CD8-positive, alpha-beta memory T cell (primary cell): Measurements from ENCODE around the gene SIGLEC15. TPM values are rescaled to one million over a fixed set of nuclear protein-coding genes. Genes with fewer than 3 reads are reported as not detected.
"Not testable (repeated sequence)": the region's sequence is repeated elsewhere in the genome, so short reads cannot be mapped to it uniquely, and the experiment has no call there.

ENCODE experiments used
- CTCF ChIA-PET: fragments of 350-600 bp; sonication (Branson Sonifier 250); formaldehyde crosslinking; loops from one replicate; lab custom pipeline; 2021; ENCODE audit warnings: antibody characterized with exemption; lab: Charles Lee
- POLR2A ChIA-PET: fragments of 350-600 bp; sonication (Branson Sonifier 250); formaldehyde crosslinking; loops from one replicate; lab custom pipeline; 2021; ENCODE audit warnings: antibody characterized with exemption; lab: Charles Lee
- DNase-seq, 5 donors: peaks; one replicate each; pipeline versions ENCODE4 v3.0.0 to v3.0.0-alpha.2; 2020 to 2022; ENCODE audit warnings: mixed read lengths in 1 of 5
- H3K27ac ChIP-seq: one replicate; pipeline ENCODE4 v1.7.0; 2013; ENCODE audit warnings: low read depth, mild to moderate bottlenecking, low read length, moderate library complexity
- H3K27me3 ChIP-seq: 2 replicates; pipeline ENCODE4 v1.7.0; 2013; ENCODE audit warnings: low read length, mild to moderate bottlenecking; ENCODE audit not compliant: insufficient read depth, poor library complexity, severe bottlenecking
- H3K36me3 ChIP-seq: 2 replicates; pipeline ENCODE4 v1.7.0; 2013; ENCODE audit warnings: mild to moderate bottlenecking, low read length, moderate library complexity; ENCODE audit not compliant: insufficient read depth
- H3K4me1 ChIP-seq: 2 replicates; pipeline ENCODE4 v1.7.0; 2013; ENCODE audit warnings: mild to moderate bottlenecking, low read length, moderate library complexity; ENCODE audit not compliant: insufficient read depth
- H3K4me3 ChIP-seq: 2 replicates; pipeline ENCODE4 v1.7.0; 2013; ENCODE audit warnings: mild to moderate bottlenecking, low read length
- H3K9me3 ChIP-seq: 2 replicates; pipeline ENCODE4 v1.7.0; 2013; ENCODE audit warnings: mild to moderate bottlenecking, low read length
- H3K27ac Mint-ChIP-seq, 8 donors: one replicate each; pipeline ENCODE4 v1.8.0; 2020 to 2021; ENCODE audit warnings: mixed read lengths in 8 of 8, mild to moderate bottlenecking in 6 of 8, inconsistent platforms in 3 of 8, moderate library complexity in 3 of 8
- H3K27me3 Mint-ChIP-seq, 2 donors: one replicate each; pipeline ENCODE4 v1.8.0; 2020 to 2021; ENCODE audit warnings: mixed read lengths in 2 of 2, mild to moderate bottlenecking in 1 of 2, moderate library complexity in 1 of 2
- H3K36me3 Mint-ChIP-seq, 3 donors: one replicate each; pipeline ENCODE4 v1.8.0; 2020 to 2021; ENCODE audit warnings: mixed read lengths in 3 of 3, inconsistent platforms in 1 of 3, mild to moderate bottlenecking in 1 of 3
- H3K4me1 Mint-ChIP-seq, 3 donors: one replicate each; pipeline ENCODE4 v1.8.0; 2020 to 2021; ENCODE audit warnings: mixed read lengths in 3 of 3, inconsistent platforms in 1 of 3, mild to moderate bottlenecking in 1 of 3
- H3K4me3 Mint-ChIP-seq, 7 donors: one replicate each; pipeline ENCODE4 v1.8.0; 2020 to 2021; ENCODE audit warnings: mixed read lengths in 7 of 7, mild to moderate bottlenecking in 6 of 7, moderate library complexity in 4 of 7, inconsistent platforms in 2 of 7
- H3K9me3 Mint-ChIP-seq, 5 donors: one replicate each; pipeline ENCODE4 v1.8.0; 2020 to 2022; ENCODE audit warnings: mixed read lengths in 5 of 5, mild to moderate bottlenecking in 3 of 5, moderate library complexity in 2 of 5, inconsistent platforms in 1 of 5
- polyA plus RNA-seq: library from polyadenylated mRNA; unstranded; fragments of 300-500 nt; fragmentation: Illumina TruSeq; gene quantifications from one replicate; pipeline ENCODE4 v1.2.3, GENCODE V29; 2021
- total RNA-seq, 2 experiments: library from RNA; stranded (reverse); gene quantifications; one replicate each; pipeline ENCODE4 v1.2.3, GENCODE V29; 2021

Gene SIGLEC15
- total and polyA plus RNA-seq, 3 experiments from 2014 or later, result 0.07 TPM; not detected in 2

DNA sequence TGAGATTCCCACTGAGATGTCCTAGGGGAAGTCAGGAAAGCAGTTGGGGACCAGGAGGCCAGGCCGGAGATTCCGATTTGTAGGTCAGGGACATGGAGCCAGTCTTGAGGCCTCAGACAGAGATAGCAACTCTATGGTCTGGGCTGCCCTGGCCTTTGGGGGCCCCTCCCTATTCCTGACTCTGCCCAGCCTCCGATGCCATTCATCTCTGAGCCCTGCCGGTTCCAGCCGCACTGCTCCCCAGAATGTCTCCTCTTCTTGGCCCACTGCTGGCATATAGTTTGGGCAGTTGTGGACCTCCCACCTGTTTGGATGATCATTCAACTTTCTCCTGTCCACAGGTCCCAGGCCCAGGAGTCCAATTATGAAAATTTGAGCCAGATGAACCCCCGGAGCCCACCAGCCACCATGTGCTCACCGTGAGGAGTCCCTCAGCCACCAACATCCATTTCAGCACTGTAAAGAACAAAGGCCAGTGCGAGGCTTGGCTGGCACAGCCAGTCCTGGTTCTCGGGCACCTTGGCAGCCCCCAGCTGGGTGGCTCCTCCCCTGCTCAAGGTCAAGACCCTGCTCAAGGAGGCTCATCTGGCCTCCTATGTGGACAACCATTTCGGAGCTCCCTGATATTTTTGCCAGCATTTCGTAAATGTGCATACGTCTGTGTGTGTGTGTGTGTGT, 16.4 kb downstream of the SIGLEC15 start:
- DNase-seq, result no peak
- no peaks in the 10 kb centered on the region for H3K36me3 ChIP-seq
- peaks cover 6 to 21% (median 13%) of the 10 kb centered on the region in 3 donors for H3K4me1 Mint-ChIP-seq
- CTCF ChIA-PET, result interaction anchor here (1.6 kb wide), 1 partner anchor 176 kb away, joined by 3 read pairs; no protein-coding TSS in a partner anchor
- no peak overlapping the region for H3K4me3 Mint-ChIP-seq
- H3K4me1 ChIP-seq, result peaks cover 7% of the 10 kb centered on the region
- no peak overlapping the region for H3K27ac Mint-ChIP-seq
- H3K27ac ChIP-seq, result no peak overlapping the region
- no peaks in the 10 kb centered on the region for H3K9me3 Mint-ChIP-seq
- H3K36me3 Mint-ChIP-seq, result peaks cover 0 to 2% (median 0%) of the 10 kb centered on the region in 3 donors
- no peak overlapping the region for H3K4me3 ChIP-seq
- POLR2A ChIA-PET, result no interaction called here
- no peaks in the 10 kb centered on the region for H3K9me3 ChIP-seq
- H3K27me3 Mint-ChIP-seq, result peaks cover 20% of the 10 kb centered on the region in 2 donors
- H3K27me3 ChIP-seq, result peaks cover 8% of the 10 kb centered on the region

DNA sequence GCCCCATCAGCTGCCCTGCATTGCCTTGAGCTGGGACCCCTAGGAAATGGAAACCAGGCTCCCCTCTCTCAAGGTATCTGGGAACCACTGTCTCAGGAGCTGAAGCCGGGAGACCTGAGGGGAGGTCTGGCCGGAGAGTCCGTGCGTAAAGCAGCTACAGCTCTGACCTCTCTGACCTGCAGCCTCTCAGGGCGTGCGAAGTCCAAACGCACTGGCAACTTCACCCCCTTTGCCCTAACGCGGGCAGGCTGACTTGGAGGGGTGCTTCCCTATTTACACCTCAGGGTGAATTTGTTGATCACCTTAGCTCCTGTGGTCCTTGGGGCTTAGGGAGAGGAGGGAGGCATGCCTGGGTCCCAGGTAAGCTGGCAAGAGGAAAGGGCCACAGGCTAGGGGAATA, 17.5 kb downstream of the SIGLEC15 start:
- Histone ChIP-seq H3K27me3 (peaks cover 5% of the 10 kb centered on the region), H3K36me3 (no peaks in the 10 kb centered on the region), H3K4me3 (no peak overlapping the region), H3K4me1 (peaks cover 5% of the 10 kb centered on the region), H3K9me3 (no peaks in the 10 kb centered on the region), H3K27ac (no peak overlapping the region)
- H3K4me1 Mint-ChIP-seq, result peaks cover 5 to 16% (median 12%) of the 10 kb centered on the region in 3 donors
- H3K27ac Mint-ChIP-seq, result peak overlapping the region in 1 of 8 donors; percentile 39
- H3K27me3 Mint-ChIP-seq, result peaks cover 16% of the 10 kb centered on the region in 2 donors
- no peaks in the 10 kb centered on the region for H3K9me3 Mint-ChIP-seq
- DNase-seq, result no peak
- no peak overlapping the region for H3K4me3 Mint-ChIP-seq
- ChIA-PET CTCF (no interaction called here), POLR2A (no interaction called here)
- H3K36me3 Mint-ChIP-seq, result peaks cover 0 to 2% (median 0%) of the 10 kb centered on the region in 3 donors

- ChIA-PET CTCF (interaction anchor here (0.8 kb wide), 1 partner anchor 35 kb away, joined by 4 read pairs; no protein-coding TSS in a partner anchor), POLR2A (interaction anchor here (0.6 kb wide), 1 partner anchor 102 kb away, joined by 3 read pairs; no protein-coding TSS in a partner anchor)
- Histone ChIP-seq H3K9me3 (no peaks in the 10 kb centered on the region), H3K4me1 (no peaks in the 10 kb centered on the region), H3K27ac (no peak overlapping the region), H3K27me3 (no peaks in the 10 kb centered on the region), H3K36me3 (no peaks in the 10 kb centered on the region), H3K4me3 (no peak overlapping the region)
- Mint-ChIP-seq H3K9me3 (no peaks in the 10 kb centered on the region), H3K27ac (peak overlapping the region in 1 of 8 donors; percentile 25), H3K36me3 (peaks cover 0 to 7% (median 5%) of the 10 kb centered on the region in 3 donors), H3K4me3 (peak overlapping the region in 1 of 7 donors; percentile 19), H3K27me3 (peaks cover 0 to 3% of the 10 kb centered on the region in 2 donors), H3K4me1 (peaks cover 0 to 3% (median 2%) of the 10 kb centered on the region in 3 donors)
- no peak for DNase-seq
Observed at GRCh38 chr18:45844938-45845337, 19.5 kb downstream of the SIGLEC15 start.

DNA sequence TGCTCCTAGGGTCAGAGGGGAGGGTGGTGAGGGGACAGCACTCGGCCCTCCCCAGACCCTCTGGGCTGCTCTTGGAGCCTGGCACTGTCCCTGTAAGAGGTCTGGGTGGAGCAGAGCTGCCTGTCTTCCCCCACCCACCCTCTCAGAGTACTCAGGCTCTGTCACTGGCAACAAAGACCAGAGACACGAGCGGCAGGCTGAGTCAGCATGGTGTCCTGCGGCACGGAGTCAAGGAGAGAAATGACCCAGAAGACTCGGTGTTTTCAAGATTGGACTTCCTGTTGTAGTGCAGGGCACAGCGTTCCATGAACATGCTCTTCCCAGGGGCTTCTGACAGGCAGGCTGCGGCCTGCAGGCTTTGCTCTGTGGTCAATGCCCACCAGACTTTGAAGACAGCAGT, 19.9 kb downstream of the SIGLEC15 start:
- POLR2A ChIA-PET, result no interaction called here

GRCh38 chr18:45847119-45847518, 21.6 kb downstream of the SIGLEC15 start:
- peaks cover 0 to 4% (median 3%) of the 10 kb centered on the region in 3 donors for H3K4me1 Mint-ChIP-seq
- H3K27me3 ChIP-seq, result no peaks in the 10 kb centered on the region
- no peaks in the 10 kb centered on the region for H3K9me3 ChIP-seq
- no peaks in the 10 kb centered on the region for H3K36me3 ChIP-seq
- H3K27ac Mint-ChIP-seq, result peak overlapping the region in 5 of 8 donors; percentile 18 to 74 (median 56)
- peaks cover 0 to 28% (median 17%) of the 10 kb centered on the region in 3 donors for H3K36me3 Mint-ChIP-seq
- no peak overlapping the region for H3K27ac ChIP-seq
- CTCF ChIA-PET, result interaction anchor here (0.9 kb wide), 1 partner anchor 181 kb away, joined by 3 read pairs; no protein-coding TSS in a partner anchor
- no peaks in the 10 kb centered on the region for H3K4me1 ChIP-seq
- DNase-seq, result no peak
- no peak overlapping the region for H3K4me3 Mint-ChIP-seq
- H3K4me3 ChIP-seq, result no peak overlapping the region
- no peaks in the 10 kb centered on the region for H3K9me3 Mint-ChIP-seq
- no peaks in the 10 kb centered on the region for H3K27me3 Mint-ChIP-seq
- POLR2A ChIA-PET, result no interaction called here

More for the DNA sequence above, 19.9 kb downstream of the SIGLEC15 start:
- DNase-seq, result no peak
- Mint-ChIP-seq H3K27ac (peak overlapping the region in 1 of 8 donors; percentile 44), H3K4me1 (peaks cover 0 to 4% (median 3%) of the 10 kb centered on the region in 3 donors), H3K4me3 (no peak overlapping the region), H3K9me3 (no peaks in the 10 kb centered on the region), H3K36me3 (peaks cover 0 to 12% (median 7%) of the 10 kb centered on the region in 3 donors), H3K27me3 (peaks cover 0 to 2% of the 10 kb centered on the region in 2 donors)
- no peak overlapping the region for H3K27ac ChIP-seq
- no peaks in the 10 kb centered on the region for H3K9me3 ChIP-seq
- H3K4me3 ChIP-seq, result no peak overlapping the region
- CTCF ChIA-PET, result no interaction called here
- no peaks in the 10 kb centered on the region for H3K36me3 ChIP-seq
- H3K4me1 ChIP-seq, result no peaks in the 10 kb centered on the region
- H3K27me3 ChIP-seq, result no peaks in the 10 kb centered on the region

- H3K9me3 Mint-ChIP-seq, H3K27ac ChIP-seq, H3K4me3 ChIP-seq, H3K4me1 Mint-ChIP-seq, H3K9me3 ChIP-seq, H3K27me3 Mint-ChIP-seq, CTCF ChIA-PET, POLR2A ChIA-PET, DNase-seq, H3K4me1 ChIP-seq, H3K36me3 ChIP-seq, H3K27me3 ChIP-seq: not testable (repeated sequence)
- Mint-ChIP-seq H3K4me3 (peak overlapping the region in 1 of 7 donors; percentile 30), H3K36me3 (peaks cover 0 to 43% (median 23%) of the 10 kb centered on the region in 3 donors), H3K27ac (peak overlapping the region in 1 of 8 donors; percentile 41)
Observed at GRCh38 chr18:45848643-45849042, 23.2 kb downstream of the SIGLEC15 start.

DNA sequence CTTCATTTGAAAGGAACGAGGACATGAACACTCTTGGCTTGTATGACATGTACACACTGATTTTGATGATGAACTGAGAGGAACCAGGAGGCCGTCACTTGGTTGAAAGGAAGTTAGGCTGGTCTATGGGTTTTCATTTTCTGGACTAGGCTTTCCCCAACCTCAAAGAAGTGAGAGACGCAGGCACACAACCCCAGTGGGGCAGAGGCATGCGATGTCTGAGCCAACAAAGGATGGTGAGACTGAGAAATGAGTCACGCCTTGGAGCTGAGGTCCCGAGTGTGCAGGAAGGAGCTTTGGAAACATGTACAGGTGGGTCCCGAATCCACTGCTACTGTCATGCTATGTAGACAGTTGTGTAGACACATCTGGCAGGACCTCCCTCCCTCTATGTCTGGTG, 24.1 kb downstream of the SIGLEC15 start:
- ChIA-PET CTCF (interaction anchor here (1.7 kb wide), 1 partner anchor 10 kb away, joined by 5 read pairs; no protein-coding TSS in a partner anchor), POLR2A (no interaction called here)
- H3K4me3 Mint-ChIP-seq, result no peak overlapping the region
- no peaks in the 10 kb centered on the region for H3K9me3 ChIP-seq
- peaks cover 11% of the 10 kb centered on the region for H3K36me3 ChIP-seq
- no peaks in the 10 kb centered on the region for H3K4me1 ChIP-seq
- no peaks in the 10 kb centered on the region for H3K27me3 Mint-ChIP-seq
- H3K27ac Mint-ChIP-seq, result peak overlapping the region in 3 of 8 donors; percentile 23 to 87 (median 80)
- H3K4me3 ChIP-seq, result no peak overlapping the region
- no peak overlapping the region for H3K27ac ChIP-seq
- peaks cover 0 to 4% (median 3%) of the 10 kb centered on the region in 3 donors for H3K4me1 Mint-ChIP-seq
- no peak for DNase-seq
- no peaks in the 10 kb centered on the region for H3K9me3 Mint-ChIP-seq
- no peaks in the 10 kb centered on the region for H3K27me3 ChIP-seq
- peaks cover 0 to 52% (median 23%) of the 10 kb centered on the region in 3 donors for H3K36me3 Mint-ChIP-seq

DNA sequence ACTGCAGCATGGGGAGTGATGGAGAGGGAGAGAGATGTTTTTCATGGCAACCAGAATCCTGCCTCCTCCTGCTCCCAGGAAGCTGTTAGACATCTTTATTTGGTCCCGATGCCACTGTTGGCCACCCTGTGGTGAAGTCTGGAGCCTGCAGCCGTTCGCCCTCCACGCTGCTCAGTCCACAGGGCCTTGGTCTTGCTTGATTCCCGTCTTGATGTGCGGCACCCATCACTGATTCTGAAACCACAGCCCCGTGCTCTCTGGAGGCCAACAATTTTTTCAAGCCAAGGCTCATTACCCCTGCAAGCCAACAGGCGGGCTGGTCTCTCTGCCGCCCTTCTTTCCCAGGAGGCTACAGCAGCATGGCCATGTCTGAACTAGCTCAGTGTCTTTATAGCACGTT, 24.5 kb downstream of the SIGLEC15 start:
- Mint-ChIP-seq H3K4me1 (peaks cover 0 to 4% (median under 1%) of the 10 kb centered on the region in 3 donors), H3K27me3 (no peaks in the 10 kb centered on the region), H3K9me3 (no peaks in the 10 kb centered on the region), H3K27ac (peak overlapping the region in 2 of 8 donors; percentile 44 to 80), H3K36me3 (peaks cover 0 to 55% (median 23%) of the 10 kb centered on the region in 3 donors), H3K4me3 (no peak overlapping the region)
- CTCF ChIA-PET, result interaction anchor here (1.7 kb wide), 1 partner anchor 11 kb away, joined by 5 read pairs; no protein-coding TSS in a partner anchor
- Histone ChIP-seq H3K27ac (no peak overlapping the region), H3K27me3 (no peaks in the 10 kb centered on the region), H3K9me3 (no peaks in the 10 kb centered on the region), H3K36me3 (peaks cover 13% of the 10 kb centered on the region), H3K4me3 (no peak overlapping the region), H3K4me1 (no peaks in the 10 kb centered on the region)
- DNase-seq, result no peak
- POLR2A ChIA-PET, result no interaction called here
